Upper lobe of right lung (tissue), 1 donor: Measurements from ENCODE around the gene METTL27. TPM values are rescaled to one million over a fixed set of nuclear protein-coding genes. Genes with fewer than 3 reads are reported as not detected.
"Not testable (repeated sequence)": the region's sequence is repeated elsewhere in the genome, so short reads cannot be mapped to it uniquely, and the experiment has no call there.

Experiments used
- ATAC-seq: fragments of 200-7000 bp; cut with Tn5 transposase; one replicate; pipeline ENCODE4 v1.9.1; 2020; ENCODE audit warnings: mild to moderate bottlenecking, moderate library complexity
- DNase-seq: peaks from one replicate; pipeline ENCODE4 v3.0.0-alpha.2; 2020
- H3K27ac ChIP-seq: fragments of 200-600 bp; one replicate; pipeline ENCODE4 v1.8.0; 2022
- H3K27me3 ChIP-seq: fragments of 200-600 bp; one replicate; pipeline ENCODE4 v1.8.0; 2022; ENCODE audit warnings: mild to moderate bottlenecking
- H3K36me3 ChIP-seq: fragments of 200-600 bp; one replicate; pipeline ENCODE4 v1.8.0; 2022
- H3K4me1 ChIP-seq: fragments of 200-600 bp; one replicate; pipeline ENCODE4 v1.8.0; 2022
- H3K4me3 ChIP-seq: fragments of 200-600 bp; one replicate; pipeline ENCODE4 v1.8.0; 2022; ENCODE audit warnings: mild to moderate bottlenecking
- H3K9me3 ChIP-seq: fragments of 200-600 bp; one replicate; pipeline ENCODE4 v1.8.0; 2022
- intact Hi-C: fragments of 100-400 bp; cut with DNase I; formaldehyde crosslinking; loops from one replicate; pipeline ENCODE4 v1.11.0; 2022
- total RNA-seq: library from RNA; stranded (reverse); fragmentation: NEBNext Ultra II Directional; extraction: Animal tissue kit (Norgen Biotek cat#: 25700); gene quantifications from one replicate; pipeline ENCODE4 v1.2.1, GENCODE V29; 2021
- TF ChIP-seq, protein P1 (sequence below): fragments of 200-600 bp; IDR thresholded peaks from one replicate; pipeline ENCODE4 v1.8.0; 2022; ENCODE audit warnings: antibody characterized with exemption
- donor health status: DM: no; HTN: yes; CAD: no; lungs with severe emphysema.

Gene METTL27
- total RNA-seq, 1 donor from 2014 or later, result 2.3 TPM

DNA sequence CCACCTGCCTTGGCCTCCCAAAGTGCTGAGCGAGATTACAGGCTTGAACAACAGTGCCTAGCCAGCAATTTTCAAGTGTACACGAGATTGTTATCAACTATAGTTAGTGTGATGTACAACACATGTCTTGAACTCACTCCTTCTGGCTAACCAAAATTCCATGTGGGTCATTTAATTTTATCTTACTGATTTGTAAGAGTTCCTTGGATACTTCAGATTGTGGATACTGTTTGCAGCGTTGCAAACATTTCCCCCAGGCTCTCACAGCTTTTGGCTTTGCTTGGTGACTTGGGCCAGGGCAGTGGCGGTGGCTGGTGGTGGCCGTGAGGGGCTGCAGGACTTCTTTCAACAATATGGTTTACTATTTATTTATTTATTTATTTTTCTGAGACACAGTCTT is 10.2 kb upstream of the METTL27 start:
- ATAC-seq (no peak), DNase-seq (no peak)
- intact Hi-C loops, result loop anchor here (10.0 kb wide), 1 partner anchor 332 kb away; no protein-coding TSS in a partner anchor
- TF ChIP-seq, protein P1, sequence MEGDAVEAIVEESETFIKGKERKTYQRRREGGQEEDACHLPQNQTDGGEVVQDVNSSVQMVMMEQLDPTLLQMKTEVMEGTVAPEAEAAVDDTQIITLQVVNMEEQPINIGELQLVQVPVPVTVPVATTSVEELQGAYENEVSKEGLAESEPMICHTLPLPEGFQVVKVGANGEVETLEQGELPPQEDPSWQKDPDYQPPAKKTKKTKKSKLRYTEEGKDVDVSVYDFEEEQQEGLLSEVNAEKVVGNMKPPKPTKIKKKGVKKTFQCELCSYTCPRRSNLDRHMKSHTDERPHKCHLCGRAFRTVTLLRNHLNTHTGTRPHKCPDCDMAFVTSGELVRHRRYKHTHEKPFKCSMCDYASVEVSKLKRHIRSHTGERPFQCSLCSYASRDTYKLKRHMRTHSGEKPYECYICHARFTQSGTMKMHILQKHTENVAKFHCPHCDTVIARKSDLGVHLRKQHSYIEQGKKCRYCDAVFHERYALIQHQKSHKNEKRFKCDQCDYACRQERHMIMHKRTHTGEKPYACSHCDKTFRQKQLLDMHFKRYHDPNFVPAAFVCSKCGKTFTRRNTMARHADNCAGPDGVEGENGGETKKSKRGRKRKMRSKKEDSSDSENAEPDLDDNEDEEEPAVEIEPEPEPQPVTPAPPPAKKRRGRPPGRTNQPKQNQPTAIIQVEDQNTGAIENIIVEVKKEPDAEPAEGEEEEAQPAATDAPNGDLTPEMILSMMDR, result no peak
- Histone ChIP-seq H3K4me3 (no peak overlapping the region), H3K36me3 (no peaks in the 10 kb centered on the region), H3K4me1 (peaks cover 7% of the 10 kb centered on the region), H3K27ac (no peak overlapping the region), H3K9me3 (no peaks in the 10 kb centered on the region), H3K27me3 (peaks cover 4% of the 10 kb centered on the region)

DNA sequence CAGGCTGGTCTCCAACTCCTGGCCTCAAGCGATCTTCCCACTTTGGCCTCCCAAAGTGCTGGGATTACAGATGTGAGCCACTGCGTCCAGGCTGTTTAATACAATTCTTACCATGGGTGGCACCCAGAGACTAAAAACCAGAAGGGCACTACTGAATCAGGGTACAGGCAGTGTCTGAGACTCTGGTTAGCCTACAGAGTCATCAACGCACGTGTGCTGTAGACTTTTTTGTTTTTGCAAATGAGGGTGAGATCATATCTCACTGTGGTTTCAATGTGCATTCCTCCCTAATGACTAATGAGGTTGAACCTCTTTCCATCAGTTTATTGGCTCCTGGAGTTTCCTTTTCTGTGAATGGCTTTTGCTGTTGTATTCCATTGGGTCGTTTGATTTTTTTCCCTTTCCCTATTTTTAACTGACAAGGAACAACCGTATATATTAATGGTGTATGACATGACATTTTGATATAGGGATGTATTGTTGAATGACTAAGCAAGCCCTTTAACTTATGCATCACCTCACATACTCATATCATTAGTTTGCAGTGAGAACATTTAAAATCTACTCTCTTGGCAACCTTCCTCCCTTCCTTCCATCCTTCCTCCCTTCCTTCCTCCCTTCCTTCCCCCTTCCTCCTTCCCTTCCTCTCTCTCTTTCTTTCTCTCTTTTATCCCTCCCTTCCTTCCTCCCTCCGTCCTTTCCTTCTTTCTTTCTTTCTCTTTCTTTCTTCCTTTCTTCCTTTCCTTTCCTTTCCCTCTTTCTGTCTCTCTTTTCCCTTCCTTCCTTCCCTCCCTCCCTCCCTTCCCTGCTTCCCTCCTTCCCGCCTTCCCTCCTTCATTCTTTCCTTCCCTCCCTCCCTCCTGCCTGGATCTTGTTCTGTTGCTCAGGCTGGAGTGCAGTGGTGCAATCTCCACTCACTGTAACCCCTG is 9.4 kb upstream of the METTL27 start:
- Histone ChIP-seq H3K4me3 (no peak overlapping the region), H3K36me3 (no peaks in the 10 kb centered on the region), H3K9me3 (no peaks in the 10 kb centered on the region), H3K27ac (peak overlapping the region; percentile 47), H3K27me3 (no peaks in the 10 kb centered on the region), H3K4me1 (peaks cover 7% of the 10 kb centered on the region)
- TF ChIP-seq, protein P1, result no peak
- ATAC-seq, result peak; percentile 73
- no peak for DNase-seq
- intact Hi-C loops, result loop anchor here (10.0 kb wide), 1 partner anchor 333 kb away; no protein-coding TSS in a partner anchor

DNA sequence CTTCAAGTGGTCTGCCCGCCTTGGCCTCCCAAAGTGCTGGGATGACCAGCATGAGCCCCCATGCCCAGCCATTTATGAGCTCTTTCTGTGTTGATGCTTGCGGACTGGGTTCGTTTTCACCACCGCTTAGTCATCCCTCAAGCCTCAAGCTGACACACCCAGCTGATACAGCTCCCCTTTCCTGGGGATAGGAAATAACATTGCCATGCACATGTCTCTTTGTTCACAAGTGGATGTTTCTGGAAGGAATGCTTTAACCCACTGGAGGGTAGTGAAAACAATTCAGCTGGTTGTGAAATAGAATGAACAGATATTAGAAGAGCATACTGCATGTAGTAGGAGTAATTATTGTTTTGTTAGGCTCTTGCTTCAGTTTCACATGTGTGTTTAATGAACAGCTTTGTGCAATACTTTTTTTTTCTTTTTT is 8.5 kb upstream of the METTL27 start:
- H3K9me3 ChIP-seq, result no peaks in the 10 kb centered on the region
- TF ChIP-seq, protein P1, result no peak
- DNase-seq (no peak), ATAC-seq (peak; percentile 63)
- intact Hi-C loops, result loop anchor here (10.0 kb wide), 1 partner anchor 334 kb away; no protein-coding TSS in a partner anchor
- H3K4me1 ChIP-seq, result peaks cover 7% of the 10 kb centered on the region
- no peak overlapping the region for H3K27ac ChIP-seq
- H3K36me3 ChIP-seq, result no peaks in the 10 kb centered on the region
- H3K27me3 ChIP-seq, result no peaks in the 10 kb centered on the region
- no peak overlapping the region for H3K4me3 ChIP-seq

DNA sequence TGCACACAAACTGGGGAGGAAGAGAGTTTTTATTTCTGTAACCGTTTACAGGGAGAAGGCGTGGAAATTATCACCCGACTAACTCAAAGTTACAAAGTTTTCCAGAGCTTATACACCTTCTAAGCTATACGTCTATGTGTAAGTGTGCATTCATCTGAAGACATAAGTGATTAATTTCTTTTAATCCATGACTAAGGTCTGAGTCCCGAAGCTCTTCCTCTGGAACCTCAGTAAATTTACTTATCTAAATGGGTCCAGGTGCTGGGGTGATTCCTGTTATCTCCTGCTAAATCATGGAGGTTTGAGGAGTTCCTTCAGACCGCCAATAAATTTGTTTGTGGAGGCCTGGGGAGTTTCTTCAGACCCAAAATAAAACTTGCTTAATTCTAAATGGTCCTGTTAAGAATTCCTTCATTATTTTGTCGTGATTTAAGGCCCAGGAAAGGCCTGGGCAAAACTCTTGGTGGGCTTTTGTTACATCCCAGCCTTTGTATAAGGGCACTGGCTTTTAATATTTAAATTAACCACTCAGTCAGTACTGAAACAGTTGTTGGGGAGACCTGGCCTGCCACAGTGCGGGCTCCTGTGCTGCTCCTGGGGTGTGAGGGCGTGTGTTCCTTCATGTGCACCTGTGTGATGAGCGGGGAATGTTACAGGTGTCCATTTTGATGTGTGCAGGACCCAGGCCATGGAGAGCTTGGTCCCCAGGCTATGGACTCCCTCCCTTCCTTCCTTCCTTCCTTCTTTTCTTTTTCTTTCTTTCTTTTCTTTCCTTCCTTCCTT is 5.8 kb upstream of the METTL27 start:
- Histone ChIP-seq H3K4me3 (no peak overlapping the region), H3K9me3 (no peaks in the 10 kb centered on the region), H3K27me3 (no peaks in the 10 kb centered on the region), H3K4me1 (peaks cover 15% of the 10 kb centered on the region), H3K36me3 (no peaks in the 10 kb centered on the region), H3K27ac (no peak overlapping the region)
- no peak for ATAC-seq
- intact Hi-C loops, result no loop called here
- no peak for DNase-seq
- TF ChIP-seq, protein P1, result no peak

DNA sequence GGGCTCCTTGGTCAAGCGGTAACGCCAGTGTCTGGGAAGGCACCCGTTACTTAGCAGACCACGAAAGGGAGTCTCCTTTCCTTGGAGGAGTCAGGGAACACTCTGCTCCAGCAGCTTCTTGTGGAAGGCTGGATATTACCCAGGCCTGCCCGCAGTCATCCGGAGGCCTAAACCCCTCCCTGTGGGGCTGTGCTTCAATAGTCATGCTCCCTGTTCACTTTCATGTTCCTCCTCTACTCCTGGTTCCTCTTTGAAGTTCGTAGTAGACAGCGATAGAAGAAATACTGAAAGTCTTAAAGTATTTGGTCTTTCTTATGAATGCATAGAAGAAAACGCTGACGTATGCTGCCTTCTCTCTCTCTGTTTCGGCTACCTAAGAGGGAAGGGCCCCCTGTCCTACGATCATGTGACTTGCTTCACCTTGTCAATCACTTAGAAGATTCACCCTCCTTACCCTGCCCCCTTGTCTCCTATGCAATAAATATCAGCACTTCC is 3.4 kb upstream of the METTL27 start:
- H3K27me3 ChIP-seq, H3K27ac ChIP-seq, intact Hi-C loops, ATAC-seq, H3K4me3 ChIP-seq, DNase-seq, H3K9me3 ChIP-seq, H3K36me3 ChIP-seq: not testable (repeated sequence)
- peaks cover 19% of the 10 kb centered on the region for H3K4me1 ChIP-seq
